ENCODE data around the gene FITM1.

The FITM1 gene

DNA sequence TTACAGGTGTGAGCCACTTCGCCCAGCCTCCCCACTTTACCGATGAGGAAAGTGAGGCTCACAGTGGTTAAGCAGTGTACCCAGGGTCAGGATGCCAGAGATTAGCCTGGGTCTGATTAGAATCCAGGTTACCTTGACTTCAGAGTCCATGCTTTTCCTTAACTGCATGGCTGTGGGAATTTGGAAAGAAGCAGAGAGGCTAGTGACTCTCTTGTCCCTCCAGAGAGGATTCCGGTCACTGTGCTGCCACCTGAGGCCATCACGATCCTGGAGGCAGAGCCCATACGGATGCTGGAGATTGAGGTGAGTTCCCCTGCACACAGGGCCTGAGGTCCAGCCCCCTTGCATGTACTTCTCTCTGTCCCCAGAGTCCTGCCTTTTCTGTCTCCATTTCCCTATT is 46.1 kb downstream of the FITM1 start:
- TF ChIP-seq CEBPB (IDR thresholded peaks at IDR 0.05) (no peak), RAD21 (IDR thresholded peaks at IDR 0.05; ENCODE audit: low read depth) (no peak), FOXM1 (IDR thresholded peaks at IDR 0.05; ENCODE audit: borderline replicate concordance, low read depth) (no peak), ZBTB7A (IDR thresholded peaks at IDR 0.05; ENCODE audit: low read depth) (no peak), YY1 (IDR thresholded peaks at IDR 0.05; ENCODE audit: low read depth) (no peak), TEAD4 (IDR thresholded peaks at IDR 0.05) (no peak), EP300 (IDR thresholded peaks at IDR 0.05; ENCODE audit: borderline replicate concordance) (no peak), TAF1 (IDR thresholded peaks at IDR 0.05; ENCODE audit: low read depth) (no peak), REST (IDR thresholded peaks at IDR 0.05; ENCODE audit: low read depth) (no peak), MAX (IDR thresholded peaks at IDR 0.05) (no peak), EGR1 (IDR thresholded peaks at IDR 0.05) (no peak), CREB1 (IDR thresholded peaks at IDR 0.05; ENCODE audit: low read depth) (no peak), NFIC (IDR thresholded peaks at IDR 0.05) (no peak), TCF12 (IDR thresholded peaks at IDR 0.05; ENCODE audit: low read depth) (no peak)
- TF ChIP-seq, protein P1, sequence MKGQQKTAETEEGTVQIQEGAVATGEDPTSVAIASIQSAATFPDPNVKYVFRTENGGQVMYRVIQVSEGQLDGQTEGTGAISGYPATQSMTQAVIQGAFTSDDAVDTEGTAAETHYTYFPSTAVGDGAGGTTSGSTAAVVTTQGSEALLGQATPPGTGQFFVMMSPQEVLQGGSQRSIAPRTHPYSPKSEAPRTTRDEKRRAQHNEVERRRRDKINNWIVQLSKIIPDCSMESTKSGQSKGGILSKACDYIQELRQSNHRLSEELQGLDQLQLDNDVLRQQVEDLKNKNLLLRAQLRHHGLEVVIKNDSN (IDR thresholded peaks at IDR 0.05) = no peak

DNA sequence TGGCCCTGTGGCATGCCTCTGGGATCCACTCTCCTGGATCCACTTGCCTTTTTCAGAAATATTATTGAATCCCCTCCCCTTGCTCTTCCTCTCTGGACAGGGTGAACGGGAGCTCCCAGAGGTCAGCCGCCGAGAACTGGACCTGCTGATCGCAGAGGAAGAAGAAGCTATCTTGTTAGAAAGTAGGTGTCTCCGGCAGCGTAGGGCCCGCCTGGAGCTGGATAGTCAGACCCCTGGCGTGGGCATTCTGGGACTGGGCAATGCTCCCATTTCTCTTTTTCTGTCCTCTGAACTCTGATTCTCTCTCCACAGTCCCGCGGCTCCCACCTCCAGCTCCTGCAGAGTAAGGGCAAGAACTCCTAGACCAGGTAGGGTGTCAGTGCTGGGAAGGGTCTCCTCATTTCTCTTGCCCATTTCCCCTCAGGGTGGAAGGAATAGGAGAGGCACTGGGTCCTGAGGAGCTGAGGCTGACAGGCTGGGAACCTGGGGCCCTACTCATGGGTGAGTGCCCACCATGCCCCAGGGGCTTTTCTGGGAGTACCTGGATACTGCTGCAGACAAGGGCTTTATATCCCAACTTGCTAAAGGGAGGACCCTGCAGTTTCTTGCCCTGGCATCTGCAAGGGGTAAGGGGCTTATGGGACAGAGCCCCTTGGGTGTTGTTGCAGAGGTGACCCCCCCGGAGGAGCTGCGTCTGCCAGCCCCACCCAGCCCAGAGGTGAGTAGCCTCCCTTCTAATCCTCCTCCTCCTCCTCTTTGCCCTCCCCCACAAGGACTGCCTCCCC is 46.8 kb downstream of the FITM1 start:
- TF ChIP-seq RAD21 (IDR thresholded peaks at IDR 0.05; ENCODE audit: low read depth) = no peak
- no peak for TF ChIP-seq CEBPB (IDR thresholded peaks at IDR 0.05)
- no peak for TF ChIP-seq ZBTB7A (IDR thresholded peaks at IDR 0.05; ENCODE audit: low read depth)

GRCh38 chr14:24177891-24178290 is 47.4 kb downstream of the FITM1 start:
- TF ChIP-seq MAX (IDR thresholded peaks at IDR 0.05) (no peak), EP300 (IDR thresholded peaks at IDR 0.05; ENCODE audit: borderline replicate concordance) (no peak), EGR1 (IDR thresholded peaks at IDR 0.05) (no peak), FOXM1 (IDR thresholded peaks at IDR 0.05; ENCODE audit: borderline replicate concordance, low read depth) (no peak), CEBPB (IDR thresholded peaks at IDR 0.05) (no peak), TAF1 (IDR thresholded peaks at IDR 0.05; ENCODE audit: low read depth) (no peak), CREB1 (IDR thresholded peaks at IDR 0.05; ENCODE audit: low read depth) (no peak), YY1 (IDR thresholded peaks at IDR 0.05; ENCODE audit: low read depth) (no peak), RAD21 (IDR thresholded peaks at IDR 0.05; ENCODE audit: low read depth) (no peak), NFIC (IDR thresholded peaks at IDR 0.05) (no peak), REST (IDR thresholded peaks at IDR 0.05; ENCODE audit: low read depth) (no peak), TCF12 (IDR thresholded peaks at IDR 0.05; ENCODE audit: low read depth) (no peak), TEAD4 (IDR thresholded peaks at IDR 0.05) (no peak), ZBTB7A (IDR thresholded peaks at IDR 0.05; ENCODE audit: low read depth) (no peak)
- TF ChIP-seq, protein P1 (IDR thresholded peaks at IDR 0.05) = no peak

DNA sequence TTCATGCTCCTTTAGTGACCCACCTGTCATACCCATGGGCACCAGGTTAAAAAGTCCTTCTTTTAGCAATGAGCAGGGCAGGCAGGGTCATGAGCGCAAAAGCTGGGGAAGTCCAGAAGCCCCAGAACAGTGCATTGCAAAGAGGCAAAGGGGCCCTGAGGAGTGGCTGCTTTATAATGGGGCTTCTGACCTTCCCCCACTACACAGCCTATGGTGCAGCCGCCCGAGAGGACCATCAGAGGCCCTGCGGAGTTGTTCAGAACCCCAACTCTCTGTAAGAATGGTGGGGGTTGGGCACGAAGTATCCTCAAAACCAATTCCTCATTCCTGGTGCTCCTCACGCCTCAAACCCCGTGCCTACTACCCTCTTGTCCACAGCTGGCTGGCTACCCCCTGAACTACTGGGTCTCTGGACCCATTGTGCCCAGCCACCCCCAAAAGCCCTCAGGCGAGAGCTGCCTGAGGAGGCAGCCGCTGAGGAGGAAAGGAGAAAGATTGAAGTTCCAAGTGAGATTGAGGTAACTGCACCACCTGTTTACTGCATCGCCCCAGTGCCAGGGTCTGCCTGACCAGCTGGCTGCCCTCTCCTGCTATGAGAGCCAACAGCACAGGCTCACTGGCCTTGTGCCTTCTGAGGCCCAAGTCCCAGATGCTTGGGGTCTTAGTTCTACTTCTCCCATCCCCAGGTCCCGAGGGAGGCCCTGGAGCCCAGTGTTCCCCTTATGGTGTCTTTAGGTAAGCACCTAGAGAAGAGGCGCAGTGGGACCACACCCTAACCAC is 48.1 kb downstream of the FITM1 start:
- TF ChIP-seq TAF1 (IDR thresholded peaks at IDR 0.05; ENCODE audit: low read depth) (no peak), EGR1 (IDR thresholded peaks at IDR 0.05) (no peak), TCF12 (IDR thresholded peaks at IDR 0.05; ENCODE audit: low read depth) (no peak), REST (IDR thresholded peaks at IDR 0.05; ENCODE audit: low read depth) (no peak), CREB1 (IDR thresholded peaks at IDR 0.05; ENCODE audit: low read depth) (no peak), YY1 (IDR thresholded peaks at IDR 0.05; ENCODE audit: low read depth) (no peak), TEAD4 (IDR thresholded peaks at IDR 0.05) (no peak), EP300 (IDR thresholded peaks at IDR 0.05; ENCODE audit: borderline replicate concordance) (no peak), ZBTB7A (IDR thresholded peaks at IDR 0.05; ENCODE audit: low read depth) (no peak), FOXM1 (IDR thresholded peaks at IDR 0.05; ENCODE audit: borderline replicate concordance, low read depth) (no peak), CEBPB (IDR thresholded peaks at IDR 0.05) (no peak), RAD21 (IDR thresholded peaks at IDR 0.05; ENCODE audit: low read depth) (no peak), MAX (IDR thresholded peaks at IDR 0.05) (no peak), NFIC (IDR thresholded peaks at IDR 0.05) (no peak)
- TF ChIP-seq, protein P1 (IDR thresholded peaks at IDR 0.05) = no peak

Data from Ishikawa (cell line).